ENCODE measurements around the gene ACER3. TPM values are rescaled to one million over a fixed set of nuclear protein-coding genes. Genes with fewer than 3 reads are reported as not detected.
A peak's percentile ranks its signal among the peaks of the same experiment; 100 is the strongest.
"Not testable (repeated sequence)": the region's sequence is repeated elsewhere in the genome, so short reads cannot be mapped to it uniquely, and the experiment has no call there.

Gene ACER3
- total RNA-seq, 1 donor from 2014 or later: 46.5 TPM

- DNase-seq (ENCODE audit: low spot score): no peak
Measured at GRCh38 chr11:77037057-77037456, 176.3 kb downstream of the ACER3 start.

GRCh38 chr11:77038029-77038824, 177.5 kb downstream of the ACER3 start:
- no peak for DNase-seq (ENCODE audit: low spot score)

- no peak for DNase-seq (ENCODE audit: low spot score)
Measured at GRCh38 chr11:77038825-77039326, 178.2 kb downstream of the ACER3 start.

- DNase-seq (ENCODE audit: low spot score): peak; percentile 90
Measured at GRCh38 chr11:77039491-77040400, 179.0 kb downstream of the ACER3 start.

GRCh38 chr11:77040401-77040777, 179.7 kb downstream of the ACER3 start:
- peak; percentile 85 for DNase-seq (ENCODE audit: low spot score)

- DNase-seq (ENCODE audit: low spot score): no peak
Measured at GRCh38 chr11:77040889-77041288, 180.2 kb downstream of the ACER3 start.

GRCh38 chr11:77042111-77042726, 181.5 kb downstream of the ACER3 start:
- DNase-seq (ENCODE audit: low spot score): no peak

- DNase-seq (ENCODE audit: low spot score): no peak
Measured at GRCh38 chr11:77044356-77044755, 183.6 kb downstream of the ACER3 start.

GRCh38 chr11:77044886-77045285, 184.2 kb downstream of the ACER3 start:
- no peak for DNase-seq (ENCODE audit: low spot score)

GRCh38 chr11:77046060-77046501, 185.4 kb downstream of the ACER3 start:
- DNase-seq (ENCODE audit: low spot score): no peak

GRCh38 chr11:77047007-77047927, 186.5 kb downstream of the ACER3 start:
- no peak for DNase-seq (ENCODE audit: low spot score)

GRCh38 chr11:77047928-77048446, 187.3 kb downstream of the ACER3 start:
- not testable (repeated sequence) for DNase-seq (ENCODE audit: low spot score)

- DNase-seq (ENCODE audit: low spot score): no peak
Measured at GRCh38 chr11:77049026-77049425, 188.3 kb downstream of the ACER3 start.

GRCh38 chr11:77051511-77051910, 190.8 kb downstream of the ACER3 start:
- no peak for DNase-seq (ENCODE audit: low spot score)

- DNase-seq (ENCODE audit: low spot score): peak; percentile 37
Measured at GRCh38 chr11:77052518-77052917, 191.8 kb downstream of the ACER3 start.

GRCh38 chr11:77053217-77054015, 192.7 kb downstream of the ACER3 start:
- peak; percentile 55 for DNase-seq (ENCODE audit: low spot score)

GRCh38 chr11:77054084-77054483, 193.4 kb downstream of the ACER3 start:
- DNase-seq (ENCODE audit: low spot score): no peak

- DNase-seq (ENCODE audit: low spot score): peak; percentile 41
Measured at GRCh38 chr11:77055101-77055561, 194.4 kb downstream of the ACER3 start.

GRCh38 chr11:77055913-77056312, 195.2 kb downstream of the ACER3 start:
- peak; percentile 69 for DNase-seq (ENCODE audit: low spot score)

All from mesenteric fat pad (tissue), 1 donor.